GM21737 (cell line): ENCODE results near the gene ZNF804B.
"Not testable (repeated sequence)": the region's sequence is repeated elsewhere in the genome, so short reads cannot be mapped to it uniquely, and the experiment has no call there.

ENCODE experiments used
- ATAC-seq: cut with Tn5 transposase; IDR thresholded peaks from one replicate; pipeline ENCODE4 v1.9.1; 2021; ENCODE audit warnings: mild to moderate bottlenecking, moderate library complexity; ENCODE audit not compliant: unreplicated experiment

The ZNF804B gene

DNA sequence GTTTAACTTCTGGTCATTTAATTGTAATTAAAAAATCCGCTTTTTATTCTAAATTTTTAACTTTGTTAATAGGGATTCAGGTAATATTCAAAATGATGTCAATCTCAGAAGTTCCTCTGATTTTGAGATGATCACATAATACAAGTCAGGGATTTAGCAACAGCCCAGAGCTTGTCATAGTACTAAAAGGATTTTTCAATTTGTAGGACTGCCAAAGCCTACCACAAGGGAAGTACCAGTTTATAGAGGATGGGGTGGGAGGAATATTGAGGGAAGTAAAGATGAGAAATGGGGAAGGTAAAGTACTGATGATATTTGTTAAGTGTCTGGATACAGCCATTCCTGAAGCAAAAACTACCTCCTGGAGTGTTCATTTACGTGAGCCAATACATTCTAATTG, 314.3 kb downstream of the ZNF804B start:
- no peak for ATAC-seq

- no peak for ATAC-seq
Measured at GRCh38 chr7:89077992-89078391, 318.5 kb downstream of the ZNF804B start.

DNA sequence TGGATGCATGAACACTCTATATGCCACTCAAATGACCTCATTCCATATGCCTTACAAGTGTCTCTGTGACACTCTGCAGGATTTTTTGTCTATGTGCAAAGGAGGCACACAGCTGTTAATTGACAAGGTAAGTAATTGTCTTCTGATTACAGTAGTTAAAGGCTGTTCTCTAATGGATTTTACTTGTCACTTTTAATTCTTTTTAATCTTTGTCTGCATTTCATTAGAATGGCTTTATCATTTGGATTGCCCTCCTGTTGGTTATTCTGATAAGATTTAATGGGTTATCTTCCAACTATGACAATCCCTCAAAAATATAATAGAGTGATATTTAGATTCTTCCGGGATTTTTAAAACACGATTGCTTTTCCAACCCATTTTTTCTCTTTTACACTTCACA, 326.1 kb downstream of the ZNF804B start:
- ATAC-seq = no peak

DNA sequence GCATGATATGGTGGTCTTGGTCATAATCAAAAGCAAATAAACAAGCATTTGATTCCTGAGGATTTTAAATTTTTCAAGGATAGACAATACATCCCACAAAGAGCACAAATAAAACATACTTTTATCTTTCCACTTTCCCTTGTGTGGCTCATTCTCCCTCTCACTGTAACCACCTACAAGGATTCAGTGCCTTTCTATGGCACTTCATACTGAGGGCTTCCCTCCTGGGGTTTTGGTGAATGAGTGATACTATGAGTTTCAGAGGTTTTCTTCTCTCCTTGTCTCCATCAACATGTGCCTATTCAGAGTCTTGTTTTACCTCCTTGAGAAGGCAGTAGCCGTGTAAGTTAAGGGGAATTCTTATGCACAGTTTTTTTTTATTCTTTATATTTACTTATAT, 332.1 kb downstream of the ZNF804B start:
- ATAC-seq = no peak

GRCh38 chr7:89094269-89094668, 334.8 kb downstream of the ZNF804B start:
- no peak for ATAC-seq

DNA sequence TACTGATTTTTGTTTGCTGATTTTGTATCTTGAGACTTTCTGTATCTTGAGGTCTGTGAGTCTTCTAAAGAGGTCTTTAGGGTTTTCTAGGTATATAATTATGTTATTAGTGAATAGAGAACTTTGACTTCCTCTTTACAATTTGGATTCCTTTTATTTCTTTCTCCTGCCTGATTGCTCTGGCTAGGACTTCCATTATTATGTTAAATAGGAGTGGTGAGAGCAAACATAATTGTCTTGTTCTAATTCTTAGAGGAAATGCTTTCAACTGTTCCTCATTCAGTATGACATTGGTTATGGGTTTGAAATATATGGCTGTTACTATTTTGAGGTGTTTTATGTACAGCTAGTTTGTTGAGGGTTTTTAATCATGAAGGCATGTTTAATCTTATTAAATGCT, 344.1 kb downstream of the ZNF804B start:
- ATAC-seq = no peak

DNA sequence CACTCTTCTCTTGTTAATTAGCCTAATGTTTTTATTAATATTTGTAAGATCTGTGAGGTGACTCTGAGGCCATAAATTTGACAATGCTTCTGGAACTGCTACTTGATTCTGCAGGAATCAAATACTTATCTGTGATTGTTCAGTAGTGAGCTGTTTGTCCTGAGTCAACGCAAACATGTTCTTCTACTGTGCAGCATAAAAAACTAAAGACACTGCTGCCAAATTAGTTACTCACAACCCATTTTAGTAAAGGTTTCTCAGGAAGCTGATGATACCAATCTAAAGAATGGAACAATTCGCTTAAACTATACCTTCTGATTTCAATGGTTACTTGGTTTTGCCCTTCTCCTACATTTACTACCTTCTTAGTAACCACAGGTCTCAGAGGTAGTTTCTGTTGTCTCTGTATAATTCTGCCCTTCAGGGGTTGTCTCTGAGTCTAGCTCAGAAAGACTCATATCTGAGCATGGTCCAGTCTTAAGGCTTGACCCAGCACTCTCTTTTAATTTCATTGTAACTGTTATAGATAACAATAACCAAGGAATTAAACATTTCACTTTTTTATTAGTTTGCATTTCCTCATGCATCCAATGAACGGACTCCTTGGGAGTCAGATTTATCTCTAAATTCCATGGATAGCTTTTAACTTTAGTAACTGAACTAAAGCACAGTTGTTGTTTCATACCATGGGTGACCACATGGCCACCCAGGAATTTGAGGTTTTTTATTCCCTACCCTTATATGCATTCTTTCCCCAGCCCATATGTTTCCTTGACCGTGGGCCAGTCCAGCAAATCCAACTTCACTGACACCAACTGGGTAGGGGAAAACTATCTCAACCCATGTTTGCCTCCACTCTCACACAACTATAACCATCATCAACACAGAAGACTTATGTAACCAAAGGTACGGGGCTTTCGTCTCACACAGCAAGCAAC, 345.5 kb downstream of the ZNF804B start:
- no peak for ATAC-seq

DNA sequence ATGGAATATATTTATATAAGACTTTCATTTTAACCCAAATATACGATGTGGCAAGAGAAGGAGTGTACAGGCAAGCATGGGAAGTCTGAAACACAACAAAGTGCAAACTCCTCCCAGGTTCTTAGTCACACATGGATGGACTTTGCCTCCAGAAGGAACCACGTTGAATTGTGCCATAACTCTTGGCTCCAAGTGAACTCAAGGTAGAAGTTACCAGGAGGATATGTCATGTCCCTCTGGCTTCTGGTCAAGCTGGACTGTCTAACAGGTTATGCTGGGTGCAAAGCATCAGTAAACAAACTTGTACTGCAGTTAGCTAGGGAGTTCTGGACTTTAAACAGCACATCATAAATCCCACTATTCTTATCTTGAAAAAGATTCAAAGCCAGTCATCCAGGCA, 364.4 kb downstream of the ZNF804B start:
- ATAC-seq = no peak

GRCh38 chr7:89129600-89130375, 370.3 kb downstream of the ZNF804B start:
- ATAC-seq = no peak

DNA sequence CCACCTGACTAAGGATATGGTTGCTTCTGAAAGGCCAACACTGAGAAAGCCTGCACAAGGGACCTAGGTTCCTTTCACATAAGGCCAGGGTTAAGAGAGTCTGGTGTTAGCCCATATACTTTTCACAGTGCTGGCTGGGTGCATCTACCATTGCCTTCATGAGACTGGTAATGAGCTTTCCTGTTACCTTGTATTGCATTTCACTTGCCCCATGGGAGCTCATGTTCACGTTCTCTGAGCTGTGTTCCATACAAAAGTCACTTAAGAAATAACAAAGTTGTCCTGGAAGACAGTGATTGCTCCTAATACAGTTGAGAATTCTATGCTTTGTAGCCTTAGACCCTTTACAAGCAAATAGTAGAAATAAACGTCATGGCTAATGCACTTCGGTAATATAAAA, 373.9 kb downstream of the ZNF804B start:
- ATAC-seq = no peak

GRCh38 chr7:89133819-89134218, 374.3 kb downstream of the ZNF804B start:
- no peak for ATAC-seq

DNA sequence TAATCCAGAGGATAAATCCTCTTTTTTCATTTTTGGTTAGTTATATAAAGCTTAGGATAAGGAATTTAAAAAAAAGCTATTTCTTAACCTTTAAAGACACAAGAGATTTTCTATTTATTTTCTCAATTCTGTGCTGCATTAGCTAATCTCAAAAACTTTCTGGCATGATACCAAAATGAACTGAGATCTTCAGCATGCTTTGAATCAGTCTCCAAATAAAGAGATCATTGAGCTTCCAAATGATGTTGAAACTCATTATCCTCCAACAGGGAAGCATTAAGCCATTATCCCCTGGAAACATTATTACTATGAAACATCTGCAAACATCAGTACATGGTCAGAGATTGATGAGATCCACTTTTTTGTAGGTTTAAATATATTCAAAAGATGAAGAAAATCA, 386.3 kb downstream of the ZNF804B start:
- ATAC-seq = no peak

- no peak for ATAC-seq
Measured at GRCh38 chr7:89160107-89160506, 400.6 kb downstream of the ZNF804B start.

DNA sequence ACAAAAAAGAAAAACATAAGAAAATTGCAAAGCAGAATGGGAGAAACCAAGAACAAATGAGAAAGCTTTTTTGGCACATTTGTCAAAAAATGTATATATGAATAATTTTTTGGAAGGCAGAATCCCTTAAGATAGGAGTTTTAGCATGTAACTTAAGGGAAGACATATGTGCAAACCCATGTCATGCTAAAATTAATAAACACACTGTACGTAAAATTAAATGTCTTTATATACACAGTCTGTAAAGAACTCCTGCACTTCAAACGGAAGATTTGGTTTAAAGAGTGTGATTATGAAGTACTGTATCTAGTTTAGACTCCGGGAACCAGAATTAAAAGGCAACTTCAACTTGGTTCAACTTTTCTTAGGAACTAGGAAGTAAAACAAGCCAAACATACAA, 405.9 kb downstream of the ZNF804B start:
- no peak for ATAC-seq

DNA sequence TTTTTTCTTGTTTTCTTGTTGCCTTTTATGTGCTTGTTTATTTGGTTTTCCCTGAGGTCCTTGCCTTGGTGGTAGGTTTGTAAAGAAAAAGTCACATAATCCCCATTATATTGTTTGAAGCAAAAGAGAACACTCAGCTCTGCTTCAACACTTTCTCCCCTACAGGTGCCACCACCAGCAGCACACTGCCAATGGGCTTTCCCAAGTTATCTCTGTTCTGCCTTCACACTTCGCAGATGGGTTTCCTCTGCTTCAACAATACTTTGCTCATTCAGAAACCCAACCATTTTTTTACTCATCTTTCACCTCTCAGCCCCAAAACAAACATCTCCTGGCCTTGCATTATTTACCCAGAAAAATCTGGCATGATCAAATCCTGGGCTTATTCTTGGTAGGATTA, 411.1 kb downstream of the ZNF804B start:
- ATAC-seq = no peak

GRCh38 chr7:89182116-89182515, 422.6 kb downstream of the ZNF804B start:
- no peak for ATAC-seq

DNA sequence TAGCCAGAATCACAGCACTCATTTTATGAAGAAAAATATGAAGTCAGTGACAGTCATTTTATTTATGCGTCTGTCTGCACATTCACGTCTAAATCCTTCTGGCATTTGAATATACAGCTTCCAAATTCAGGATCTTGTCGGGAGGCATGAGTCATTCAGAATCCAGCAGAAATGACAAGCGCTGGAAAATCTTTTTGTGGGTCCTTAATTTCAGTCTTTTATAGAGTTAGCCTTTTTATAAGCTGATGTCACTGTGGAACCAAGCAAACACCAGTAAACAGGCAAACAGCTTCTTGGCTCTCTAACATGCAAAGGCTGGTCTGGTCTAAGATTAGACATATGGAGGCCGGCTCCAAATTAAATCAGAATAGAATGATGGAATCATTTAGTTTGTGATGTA, 424.2 kb downstream of the ZNF804B start:
- no peak for ATAC-seq

- ATAC-seq = no peak
Measured at GRCh38 chr7:89200758-89201157, 441.3 kb downstream of the ZNF804B start.

DNA sequence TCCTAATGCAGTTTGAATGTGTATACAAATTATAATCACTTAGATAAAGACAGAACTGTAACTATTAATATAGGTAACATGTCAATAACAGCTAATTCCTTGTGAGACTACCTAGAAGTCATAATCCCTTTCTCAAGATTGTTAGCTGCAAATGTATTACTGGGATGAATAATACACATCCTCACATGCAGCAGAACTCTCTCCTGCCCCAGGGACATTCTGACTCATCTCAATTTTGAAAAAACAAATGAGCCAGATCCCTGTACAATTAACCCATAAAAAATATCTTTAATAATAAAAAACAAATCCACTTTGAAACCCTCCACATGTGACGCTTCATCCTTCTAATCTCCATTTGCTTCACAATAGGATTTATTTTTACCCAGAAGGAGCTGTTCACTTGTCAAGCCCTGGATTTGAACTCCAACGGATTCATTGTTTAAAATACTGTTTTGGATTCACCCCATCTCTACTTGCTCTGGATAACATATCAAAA, 464.4 kb downstream of the ZNF804B start:
- no peak for ATAC-seq

DNA sequence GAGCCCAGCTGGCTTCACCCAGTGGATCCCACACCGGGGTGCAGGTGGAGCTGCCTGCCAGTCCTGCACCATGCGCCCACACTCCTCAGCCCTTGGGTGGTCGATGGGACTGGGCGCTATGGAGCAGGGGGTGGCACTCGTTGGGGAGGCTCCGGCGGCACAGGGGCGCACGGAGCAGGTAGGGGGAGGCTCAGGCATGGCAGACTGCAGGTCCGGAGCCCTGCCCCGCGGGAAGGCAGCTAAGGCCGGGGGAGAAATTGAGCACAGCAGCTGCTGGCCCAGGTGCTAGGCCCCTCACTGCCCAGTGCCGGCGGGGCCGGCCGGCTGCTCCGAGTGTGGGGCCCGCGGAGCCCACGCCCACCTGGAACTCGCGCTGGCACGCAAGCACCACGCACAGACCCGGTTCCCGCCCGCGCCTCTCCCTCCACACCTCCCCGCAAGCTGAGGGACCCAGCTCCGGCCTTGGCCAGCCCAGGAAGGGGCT, 469.2 kb downstream of the ZNF804B start:
- ATAC-seq = not testable (repeated sequence)

GRCh38 chr7:89238156-89238555, 478.7 kb downstream of the ZNF804B start:
- ATAC-seq = no peak

DNA sequence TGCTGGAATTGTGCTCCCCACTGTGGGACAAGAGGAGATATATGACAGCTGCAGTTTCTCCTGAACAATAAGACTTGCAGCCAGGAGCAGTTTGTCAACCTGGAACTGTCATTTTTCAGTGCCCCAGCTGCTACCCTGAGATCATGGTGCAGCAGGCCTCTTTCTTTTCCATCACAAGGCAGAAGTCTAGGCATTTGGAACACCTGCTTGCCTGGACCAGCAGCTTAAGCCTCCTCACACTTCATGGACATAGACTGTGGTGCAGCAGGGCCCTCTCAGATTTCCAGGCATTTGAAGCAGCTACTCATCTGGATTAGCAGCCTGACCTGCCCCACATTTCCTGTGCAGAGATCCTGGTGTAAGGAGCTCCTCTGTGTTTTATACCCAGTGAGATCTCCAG, 486.7 kb downstream of the ZNF804B start:
- no peak for ATAC-seq
